Ishikawa (cell line): ENCODE results near the gene THAP4.

ENCODE experiments used
- CEBPB ChIP-seq: IDR thresholded peaks from 2 replicates; pipeline ENCODE4 v1.6.1; 2012
- EGR1 ChIP-seq: IDR thresholded peaks from 2 replicates; pipeline ENCODE4 v1.6.1; 2012
- EP300 ChIP-seq: IDR thresholded peaks from 2 replicates; pipeline ENCODE4 v1.6.1; 2012; ENCODE audit warnings: borderline replicate concordance
- RAD21 ChIP-seq: IDR thresholded peaks from 2 replicates; pipeline ENCODE4 v1.6.1; 2012; ENCODE audit warnings: low read depth
- TEAD4 ChIP-seq: IDR thresholded peaks from 2 replicates; pipeline ENCODE4 v1.6.1; 2012
- ZBTB7A ChIP-seq: IDR thresholded peaks from 2 replicates; pipeline ENCODE4 v1.6.1; 2012; ENCODE audit warnings: low read depth
- TF ChIP-seq, protein P1 (sequence below): IDR thresholded peaks from 2 replicates; pipeline ENCODE4 v1.6.1; 2012

- TF ChIP-seq RAD21 (no peak), EGR1 (no peak), CEBPB (no peak), ZBTB7A (no peak), TEAD4 (no peak), EP300 (no peak)
- TF ChIP-seq, protein P1, sequence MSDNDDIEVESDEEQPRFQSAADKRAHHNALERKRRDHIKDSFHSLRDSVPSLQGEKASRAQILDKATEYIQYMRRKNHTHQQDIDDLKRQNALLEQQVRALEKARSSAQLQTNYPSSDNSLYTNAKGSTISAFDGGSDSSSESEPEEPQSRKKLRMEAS = no peak
These were observed 23.8 kb downstream of the THAP4 start for GRCh38 chr2:241613017-241613780.
